Ovary (tissue), 9 donors: Measurements from ENCODE around the gene ETV6. TPM values are rescaled to one million over a fixed set of nuclear protein-coding genes. Genes with fewer than 3 reads are reported as not detected.

Experiments used
- DNase-seq, 5 donors: peaks; one replicate each; pipeline ENCODE4 v3.0.0-alpha.2; 2019 to 2020
- H3K27ac ChIP-seq, 2 donors: fragments of 200-600 bp; one replicate each; pipeline versions ENCODE4 v1.5.1 to v1.8.0; 2019 to 2022
- H3K27me3 ChIP-seq: fragments of 200-600 bp; one replicate; pipeline ENCODE4 v1.8.0; 2022
- H3K36me3 ChIP-seq: fragments of 200-600 bp; sonication (generic); one replicate; pipeline ENCODE4 v1.5.1; 2019
- H3K4me1 ChIP-seq: one replicate; pipeline ENCODE4 v1.8.1; 2013; ENCODE audit warnings: mild to moderate bottlenecking, moderate library complexity; ENCODE audit not compliant: insufficient read depth
- H3K4me3 ChIP-seq: fragments of 200-600 bp; sonication (generic); one replicate; pipeline ENCODE4 v1.5.1; 2017
- H3K9me3 ChIP-seq, 2 donors: fragments of 200-600 bp in 1 of 2; sonication (generic) in 1 of 2; one replicate each; pipeline versions ENCODE4 v1.5.1 to v1.8.1; 2013 to 2019; ENCODE audit warnings: mild to moderate bottlenecking in 1 of 2, moderate library complexity in 1 of 2
- CTCF ChIP-seq, 3 donors: fragments of 450-650 bp in 2 of 3; fragments of 200-600 bp in 1 of 3; IDR thresholded peaks; one replicate each; pipeline versions ENCODE4 v1.5.1 to v1.8.0; 2016 to 2022; ENCODE audit warnings: antibody characterized with exemption in 3 of 3, mild to moderate bottlenecking in 1 of 3
- EP300 ChIP-seq: sonication (generic); formaldehyde crosslinking; IDR thresholded peaks from one replicate; pipeline ENCODE4 v1.6.1; 2017; ENCODE audit warnings: antibody characterized with exemption
- POLR2A ChIP-seq: fragments of 450-650 bp; IDR thresholded peaks from one replicate; pipeline ENCODE4 v1.6.1; 2017; ENCODE audit warnings: antibody characterized with exemption, mild to moderate bottlenecking, moderate library complexity
- WGBS, 3 donors: extraction: QIAGEN DNeasy Blood & Tissue Kit in 1 of 3; methylation state at CpG; one replicate each; pipeline versions ENCODE4 v1.1.5 to v1.1.7; 2013 to 2017; 5-methylcytosine and 5-hydroxymethylcytosine counted together
- intact Hi-C, 4 donors: fragments of 100-400 bp; cut with DNase I; formaldehyde crosslinking; loops; one replicate each; pipeline versions ENCODE4 v1.11.0 to v1.15.1; 2022 to 2023
- polyA plus RNA-seq, 2 donors: library from polyadenylated mRNA; stranded (reverse); fragments of 200-250 nt in 1 of 2; fragments of 350-450 nt in 1 of 2; fragmentation: Illumina TruSeq in 1 of 2; extraction: RNeasy Lipid Tissue Mini Kit (QIAGEN cat#74804) in 1 of 2; gene quantifications; one replicate each; pipeline ENCODE4 v1.2.3, GENCODE V29; 2013 to 2014
- total RNA-seq, 7 donors: library from RNA; depleted of rRNA in 2 of 7; stranded (reverse); fragments of >200 nt in 2 of 7; fragmentation: NEBNext Ultra II Directional in 3 of 7; extraction: Animal tissue kit (Norgen Biotek cat#: 25700) in 3 of 7; gene quantifications; one replicate each; pipeline versions ENCODE4 v1.1.0 to v1.2.4, GENCODE V29; 2016 to 2023
- donor health status: DM: no; HTN: no; CAD: no; lungs with moderate emphysema.
- donor health status: DM: no; HTN: no; CAD: no.
- donor health status: Bipolar disorder and iron deficiency.
- donor health status: DM: yes; HTN: yes; CAD: no.
- donor health status: DM: no; HTN: no; CAD: no.
- donor health status: DM: yes; HTN: yes; CAD: no.

Gene ETV6
- total and polyA plus RNA-seq, 9 donors = 4.4 to 34.6 (median 18.3) TPM

- 84 to 94% (median 93%) methylated on average over 12 of the region's 12 CpGs for WGBS, 3 donors
- Histone ChIP-seq H3K27me3 (no peaks in the 10 kb centered on the region), H3K36me3 (no peaks in the 10 kb centered on the region), H3K9me3 (no peaks in the 10 kb centered on the region), H3K4me1 (peaks cover 8% of the 10 kb centered on the region), H3K4me3 (no peak overlapping the region), H3K27ac (no peak overlapping the region)
- no peak for DNase-seq
- TF ChIP-seq CTCF (IDR thresholded peaks at IDR 0.05) (no peak), POLR2A (no peak), EP300 (no peak)
- intact Hi-C loops = no loop called here
Observed at GRCh38 chr12:11769723-11770514, 120.4 kb downstream of the ETV6 start.

DNA sequence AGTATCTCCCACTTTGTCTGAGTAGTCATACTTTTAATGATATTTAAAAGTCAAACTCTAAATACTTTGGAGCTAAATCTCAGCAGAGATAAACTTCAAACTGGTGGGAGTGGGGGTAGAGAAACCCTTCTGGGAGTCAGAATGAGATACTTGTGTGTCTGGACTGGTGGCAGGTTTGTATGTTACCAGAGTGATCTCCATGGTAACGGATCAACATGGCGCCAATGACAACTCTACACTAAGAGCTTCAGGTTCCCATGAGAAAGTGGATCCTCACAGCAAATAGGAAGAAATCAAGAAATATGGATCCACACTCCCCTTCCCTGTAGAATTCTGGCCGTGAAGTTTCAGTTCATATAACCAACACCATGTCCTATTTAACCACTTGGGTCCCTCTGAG is 121.9 kb downstream of the ETV6 start:
- 89 to 94% (median 89%) methylated on average over 3 of the region's 3 CpGs for WGBS, 3 donors
- Histone ChIP-seq H3K27ac (no peak overlapping the region), H3K4me1 (peaks cover 2% of the 10 kb centered on the region), H3K4me3 (no peak overlapping the region), H3K36me3 (no peaks in the 10 kb centered on the region), H3K9me3 (no peaks in the 10 kb centered on the region), H3K27me3 (no peaks in the 10 kb centered on the region)
- DNase-seq = no peak
- intact Hi-C loops = no loop called here
- TF ChIP-seq POLR2A = no peak
- TF ChIP-seq CTCF (IDR thresholded peaks at IDR 0.05) = no peak
- no peak for TF ChIP-seq EP300

DNA sequence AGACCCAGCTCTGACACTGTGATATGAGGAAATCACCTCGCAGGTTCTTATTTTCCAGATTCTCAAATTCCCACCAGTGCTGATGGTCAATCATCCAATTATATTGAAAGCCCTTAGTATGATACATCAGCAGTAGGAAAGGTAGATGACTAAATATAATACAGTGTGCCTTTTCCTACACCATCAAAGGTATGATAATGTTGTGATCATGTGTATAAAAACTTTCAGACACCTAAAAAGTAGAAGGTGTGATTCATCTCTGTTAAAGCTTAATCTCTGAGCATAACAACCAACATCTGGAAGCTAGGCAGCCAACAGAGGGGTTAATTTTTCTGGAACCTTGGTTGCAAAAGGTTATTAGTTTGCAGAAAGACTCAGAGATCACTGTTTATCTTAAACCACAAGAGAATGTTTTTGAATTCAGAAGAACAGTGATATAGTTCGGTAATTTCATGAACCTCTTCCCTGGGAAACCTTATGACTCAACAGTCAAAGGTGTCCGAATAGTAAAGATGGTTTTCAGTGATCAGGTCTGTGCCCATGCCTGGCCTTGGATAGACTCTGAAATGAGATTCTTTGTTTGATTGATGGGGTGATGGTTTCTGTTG is 122.5 kb downstream of the ETV6 start:
- Histone ChIP-seq H3K4me3 (no peak overlapping the region), H3K9me3 (no peaks in the 10 kb centered on the region), H3K36me3 (no peaks in the 10 kb centered on the region), H3K4me1 (no peaks in the 10 kb centered on the region), H3K27me3 (no peaks in the 10 kb centered on the region), H3K27ac (no peak overlapping the region)
- WGBS, 3 donors = 56 to 73% (median 68%) methylated on average over 3 of the region's 3 CpGs
- intact Hi-C loops = no loop called here
- DNase-seq = no peak
- TF ChIP-seq CTCF (IDR thresholded peaks at IDR 0.05) = no peak
- no peak for TF ChIP-seq POLR2A
- TF ChIP-seq EP300 = no peak

GRCh38 chr12:11773889-11774677 is 124.6 kb downstream of the ETV6 start:
- TF ChIP-seq POLR2A (no peak), CTCF (IDR thresholded peaks at IDR 0.05) (no peak), EP300 (no peak)
- no peak for DNase-seq
- 87 to 94% (median 90%) methylated on average over 10 of the region's 10 CpGs for WGBS, 3 donors
- Histone ChIP-seq H3K4me1 (no peaks in the 10 kb centered on the region), H3K9me3 (no peaks in the 10 kb centered on the region), H3K27me3 (no peaks in the 10 kb centered on the region), H3K36me3 (no peaks in the 10 kb centered on the region), H3K27ac (no peak overlapping the region), H3K4me3 (no peak overlapping the region)
- intact Hi-C loops = no loop called here
